Nephron (organoid): ENCODE results near the gene DCAKD.

Source experiments
- H3K27ac Mint-ChIP-seq, 3 experiments: 2 replicates each; pipeline ENCODE4 v1.8.0; 2020; ENCODE audit warnings: mixed read lengths in 3 of 3, mild to moderate bottlenecking in 2 of 3, moderate library complexity in 1 of 3
- H3K27me3 Mint-ChIP-seq: 2 replicates; pipeline ENCODE4 v1.8.0; 2021; ENCODE audit warnings: low read depth, mild to moderate bottlenecking, moderate library complexity, mixed read lengths
- H3K36me3 Mint-ChIP-seq: 2 replicates; pipeline ENCODE4 v1.8.0; 2020; ENCODE audit warnings: low read depth, mixed read lengths
- H3K4me1 Mint-ChIP-seq: 2 replicates; pipeline ENCODE4 v1.8.0; 2020; ENCODE audit warnings: mixed read lengths
- H3K4me3 Mint-ChIP-seq, 3 experiments: 2 replicates each; pipeline ENCODE4 v1.8.0; 2020; ENCODE audit warnings: mild to moderate bottlenecking in 3 of 3, mixed read lengths in 3 of 3, moderate library complexity in 2 of 3
- H3K9me3 Mint-ChIP-seq: 2 replicates; pipeline ENCODE4 v1.8.0; 2020; ENCODE audit warnings: mixed read lengths
- TF ChIP-seq, protein P1 (sequence below), 3 experiments: fragments of 200-600 bp; sonication (generic); IDR thresholded peaks; one replicate each; pipeline ENCODE4 v1.5.0; 2021; ENCODE audit warnings: antibody characterized with exemption in 3 of 3; ENCODE audit not compliant: unreplicated experiment in 3 of 3

Gene DCAKD

DNA sequence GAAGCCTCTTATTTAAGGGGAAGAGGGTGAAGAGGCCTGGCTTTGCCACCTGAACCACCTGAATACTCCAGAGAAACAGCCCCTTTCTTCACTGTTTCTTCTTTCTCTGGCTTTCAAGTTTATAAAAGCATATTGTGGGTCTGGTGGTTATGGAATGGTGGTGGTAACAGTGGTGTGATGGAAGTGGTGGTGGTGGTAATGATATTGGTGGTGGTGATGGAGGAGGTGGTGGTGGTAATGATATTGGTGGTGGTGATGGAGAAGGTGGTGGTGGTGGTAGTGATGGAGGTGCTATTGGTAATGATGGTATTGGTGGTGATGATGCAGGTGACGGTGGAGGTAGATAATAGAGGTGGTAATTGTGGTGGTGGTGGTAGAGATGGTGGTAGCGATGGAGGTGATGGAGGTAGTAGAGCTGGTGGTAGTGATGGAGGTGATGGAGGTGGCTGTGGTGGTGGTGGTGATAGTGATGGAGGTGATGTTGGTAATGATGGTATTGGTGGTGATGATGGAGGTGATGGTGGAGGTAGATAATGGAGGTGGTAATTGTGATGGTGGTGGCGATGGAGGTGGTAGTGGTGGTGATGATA lies 69.2 kb downstream of the DCAKD start:
- Mint-ChIP-seq H3K36me3 (no peaks in the 10 kb centered on the region), H3K27ac (peak overlapping the region in 2 of 3 experiments; percentile 0 to 1), H3K9me3 (no peaks in the 10 kb centered on the region), H3K27me3 (peaks cover 3% of the 10 kb centered on the region), H3K4me3 (no peak overlapping the region), H3K4me1 (peaks cover 47% of the 10 kb centered on the region)
- TF ChIP-seq, protein P1, sequence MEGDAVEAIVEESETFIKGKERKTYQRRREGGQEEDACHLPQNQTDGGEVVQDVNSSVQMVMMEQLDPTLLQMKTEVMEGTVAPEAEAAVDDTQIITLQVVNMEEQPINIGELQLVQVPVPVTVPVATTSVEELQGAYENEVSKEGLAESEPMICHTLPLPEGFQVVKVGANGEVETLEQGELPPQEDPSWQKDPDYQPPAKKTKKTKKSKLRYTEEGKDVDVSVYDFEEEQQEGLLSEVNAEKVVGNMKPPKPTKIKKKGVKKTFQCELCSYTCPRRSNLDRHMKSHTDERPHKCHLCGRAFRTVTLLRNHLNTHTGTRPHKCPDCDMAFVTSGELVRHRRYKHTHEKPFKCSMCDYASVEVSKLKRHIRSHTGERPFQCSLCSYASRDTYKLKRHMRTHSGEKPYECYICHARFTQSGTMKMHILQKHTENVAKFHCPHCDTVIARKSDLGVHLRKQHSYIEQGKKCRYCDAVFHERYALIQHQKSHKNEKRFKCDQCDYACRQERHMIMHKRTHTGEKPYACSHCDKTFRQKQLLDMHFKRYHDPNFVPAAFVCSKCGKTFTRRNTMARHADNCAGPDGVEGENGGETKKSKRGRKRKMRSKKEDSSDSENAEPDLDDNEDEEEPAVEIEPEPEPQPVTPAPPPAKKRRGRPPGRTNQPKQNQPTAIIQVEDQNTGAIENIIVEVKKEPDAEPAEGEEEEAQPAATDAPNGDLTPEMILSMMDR (IDR thresholded peaks at IDR 0.05; ENCODE audit: unreplicated experiment in 3 of 3): no peak

DNA sequence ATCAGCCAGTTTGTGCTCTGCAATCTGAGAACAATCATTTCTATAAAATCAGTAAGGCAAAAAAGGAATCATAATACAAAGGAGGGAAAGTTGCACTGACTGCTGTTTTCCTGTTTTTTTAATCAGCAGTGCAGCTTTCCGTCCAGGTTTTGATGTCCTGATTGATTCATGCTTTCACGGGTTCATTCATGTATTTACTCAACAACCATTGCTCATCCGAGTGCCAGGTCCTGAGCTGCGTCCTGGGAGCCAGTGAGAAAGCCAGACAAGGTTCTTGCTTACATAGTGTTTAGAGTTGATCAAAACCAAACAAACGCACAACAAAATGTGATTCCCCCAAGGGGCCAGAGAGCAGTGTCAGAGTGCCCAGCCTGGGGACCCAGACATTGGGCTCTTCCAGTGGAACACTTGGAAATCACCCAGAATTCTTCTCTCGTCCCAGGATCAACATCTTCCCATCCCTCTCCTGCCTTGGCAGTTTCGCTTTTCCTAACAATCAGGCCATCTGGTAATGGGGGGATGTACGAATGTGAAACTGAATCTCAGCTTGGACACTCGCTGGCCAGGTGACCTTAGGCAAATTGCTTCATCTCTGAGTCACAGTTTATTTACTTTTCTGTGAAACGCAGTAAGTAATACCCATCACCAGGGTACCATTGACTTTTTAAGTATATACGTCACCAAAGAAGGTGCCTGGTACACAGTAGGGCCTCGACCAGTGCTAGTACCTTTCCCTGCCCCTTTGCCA lies 70.0 kb downstream of the DCAKD start:
- Mint-ChIP-seq H3K9me3 (no peaks in the 10 kb centered on the region), H3K4me3 (peak overlapping the region in 1 of 3 experiments; percentile 7), H3K4me1 (peaks cover 52% of the 10 kb centered on the region), H3K27me3 (peaks cover 10% of the 10 kb centered on the region), H3K27ac (peak overlapping the region; percentile 4 to 68 (median 39)), H3K36me3 (no peaks in the 10 kb centered on the region)
- TF ChIP-seq, protein P1 (IDR thresholded peaks at IDR 0.05; ENCODE audit: unreplicated experiment in 3 of 3): no peak

DNA sequence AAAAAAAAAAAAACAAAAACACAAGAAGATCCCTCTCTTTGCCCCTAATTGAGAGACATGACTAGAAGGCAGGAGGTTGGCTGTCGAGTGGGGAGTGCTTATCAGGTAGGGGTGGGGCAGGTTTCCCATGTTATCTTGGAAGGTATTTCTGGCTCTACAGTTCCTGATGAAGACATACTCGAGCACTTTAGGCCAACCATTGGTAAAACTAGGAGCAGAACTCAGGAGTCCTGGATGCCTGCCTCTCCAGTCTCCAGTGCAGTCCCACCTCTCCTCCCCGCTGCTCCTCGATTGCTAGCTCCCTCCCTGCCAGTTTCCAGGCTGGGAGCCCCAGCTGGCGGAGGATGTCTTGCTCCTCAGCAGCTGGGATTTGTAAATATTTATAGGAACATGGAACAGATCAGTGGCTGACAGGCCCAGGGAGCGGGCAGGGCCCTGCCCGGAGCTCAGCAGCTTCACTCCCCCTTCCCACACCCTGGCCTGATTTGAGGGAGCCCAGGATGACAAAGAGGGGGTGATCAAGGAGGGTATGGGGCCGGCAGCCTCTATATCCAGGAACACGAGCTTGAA lies 71.9 kb downstream of the DCAKD start:
- H3K27me3 Mint-ChIP-seq: peaks cover 21% of the 10 kb centered on the region
- peak overlapping the region; percentile 37 to 51 (median 47) for H3K4me3 Mint-ChIP-seq
- no peaks in the 10 kb centered on the region for H3K9me3 Mint-ChIP-seq
- H3K27ac Mint-ChIP-seq: peak overlapping the region; percentile 32 to 64 (median 62)
- H3K4me1 Mint-ChIP-seq: peaks cover 52% of the 10 kb centered on the region
- no peaks in the 10 kb centered on the region for H3K36me3 Mint-ChIP-seq
- TF ChIP-seq, protein P1 (IDR thresholded peaks at IDR 0.05; ENCODE audit: unreplicated experiment in 3 of 3): no peak

DNA sequence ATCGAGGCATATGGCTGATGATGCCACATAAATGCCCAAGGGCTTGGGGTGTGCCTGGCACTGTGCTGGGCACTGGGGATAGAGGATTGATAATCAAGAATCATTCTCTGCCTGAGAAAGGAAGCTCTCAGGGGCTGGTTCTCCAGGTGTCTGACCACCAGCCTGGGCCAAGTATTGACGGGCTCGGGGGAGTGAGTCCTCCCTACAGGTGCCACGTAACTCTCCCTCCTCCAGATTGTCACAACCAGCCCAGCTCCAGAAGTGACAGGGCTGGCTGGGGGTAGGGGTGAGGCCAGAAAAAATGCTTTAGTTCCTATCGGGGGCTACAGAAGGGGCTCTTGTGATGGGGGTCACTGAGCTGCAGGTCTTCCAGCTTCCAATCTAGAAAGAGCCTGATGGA lies 72.6 kb downstream of the DCAKD start:
- no peaks in the 10 kb centered on the region for H3K36me3 Mint-ChIP-seq
- H3K27ac Mint-ChIP-seq: peak overlapping the region; percentile 32 to 64 (median 62)
- H3K9me3 Mint-ChIP-seq: no peaks in the 10 kb centered on the region
- TF ChIP-seq, protein P1 (IDR thresholded peaks at IDR 0.05; ENCODE audit: unreplicated experiment in 3 of 3): no peak
- peaks cover 52% of the 10 kb centered on the region for H3K4me1 Mint-ChIP-seq
- H3K27me3 Mint-ChIP-seq: peaks cover 21% of the 10 kb centered on the region
- H3K4me3 Mint-ChIP-seq: peak overlapping the region in 2 of 3 experiments; percentile 22 to 37

DNA sequence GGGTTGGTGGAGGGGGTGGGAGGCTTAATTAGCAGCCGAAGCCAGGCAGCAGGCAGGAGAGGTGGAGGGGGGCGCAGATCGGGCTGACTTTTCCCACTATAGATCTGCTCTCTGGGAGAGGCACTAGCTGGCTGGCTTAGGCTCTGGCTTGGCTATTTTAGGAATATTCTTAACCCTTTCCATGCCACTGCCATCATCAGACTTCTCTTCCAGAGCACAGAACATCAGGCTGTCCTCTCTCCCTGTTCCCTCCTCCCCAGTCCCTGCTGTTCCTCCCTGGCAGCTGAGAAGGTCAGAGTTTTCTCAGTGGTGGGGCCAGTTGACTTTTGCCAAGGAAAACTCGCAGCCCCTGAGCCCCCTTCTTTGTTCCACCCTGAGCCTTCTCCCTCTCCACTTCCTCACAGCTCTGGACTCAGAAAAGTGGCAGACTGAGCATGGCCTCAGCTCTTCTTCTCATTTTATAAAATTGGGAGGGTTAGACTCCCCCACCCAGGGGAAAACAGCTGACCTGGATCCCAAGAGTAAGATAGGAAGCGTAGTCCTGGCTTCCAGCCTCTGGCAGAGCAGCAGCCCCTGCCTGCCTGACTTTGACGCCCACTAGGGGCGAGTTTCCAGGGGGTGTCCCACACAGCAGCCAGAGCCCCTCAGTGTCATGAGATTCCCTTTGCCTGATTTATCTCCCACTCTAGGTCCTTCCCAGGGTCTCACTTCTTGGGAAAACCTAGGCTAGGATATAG lies 73.5 kb downstream of the DCAKD start:
- peaks cover 23% of the 10 kb centered on the region for H3K27me3 Mint-ChIP-seq
- no peaks in the 10 kb centered on the region for H3K9me3 Mint-ChIP-seq
- H3K36me3 Mint-ChIP-seq: no peaks in the 10 kb centered on the region
- TF ChIP-seq, protein P1 (IDR thresholded peaks at IDR 0.05; ENCODE audit: unreplicated experiment in 3 of 3): peak in 1 of 3 experiments; percentile 13
- peaks cover 52% of the 10 kb centered on the region for H3K4me1 Mint-ChIP-seq
- peak overlapping the region in 2 of 3 experiments; percentile 29 to 48 for H3K4me3 Mint-ChIP-seq
- peak overlapping the region; percentile 71 to 89 (median 81) for H3K27ac Mint-ChIP-seq
